ENCODE results near the gene GAL3ST2.
"Not testable (repeated sequence)": the region's sequence is repeated elsewhere in the genome, so short reads cannot be mapped to it uniquely, and the experiment has no call there.

The GAL3ST2 gene

DNA sequence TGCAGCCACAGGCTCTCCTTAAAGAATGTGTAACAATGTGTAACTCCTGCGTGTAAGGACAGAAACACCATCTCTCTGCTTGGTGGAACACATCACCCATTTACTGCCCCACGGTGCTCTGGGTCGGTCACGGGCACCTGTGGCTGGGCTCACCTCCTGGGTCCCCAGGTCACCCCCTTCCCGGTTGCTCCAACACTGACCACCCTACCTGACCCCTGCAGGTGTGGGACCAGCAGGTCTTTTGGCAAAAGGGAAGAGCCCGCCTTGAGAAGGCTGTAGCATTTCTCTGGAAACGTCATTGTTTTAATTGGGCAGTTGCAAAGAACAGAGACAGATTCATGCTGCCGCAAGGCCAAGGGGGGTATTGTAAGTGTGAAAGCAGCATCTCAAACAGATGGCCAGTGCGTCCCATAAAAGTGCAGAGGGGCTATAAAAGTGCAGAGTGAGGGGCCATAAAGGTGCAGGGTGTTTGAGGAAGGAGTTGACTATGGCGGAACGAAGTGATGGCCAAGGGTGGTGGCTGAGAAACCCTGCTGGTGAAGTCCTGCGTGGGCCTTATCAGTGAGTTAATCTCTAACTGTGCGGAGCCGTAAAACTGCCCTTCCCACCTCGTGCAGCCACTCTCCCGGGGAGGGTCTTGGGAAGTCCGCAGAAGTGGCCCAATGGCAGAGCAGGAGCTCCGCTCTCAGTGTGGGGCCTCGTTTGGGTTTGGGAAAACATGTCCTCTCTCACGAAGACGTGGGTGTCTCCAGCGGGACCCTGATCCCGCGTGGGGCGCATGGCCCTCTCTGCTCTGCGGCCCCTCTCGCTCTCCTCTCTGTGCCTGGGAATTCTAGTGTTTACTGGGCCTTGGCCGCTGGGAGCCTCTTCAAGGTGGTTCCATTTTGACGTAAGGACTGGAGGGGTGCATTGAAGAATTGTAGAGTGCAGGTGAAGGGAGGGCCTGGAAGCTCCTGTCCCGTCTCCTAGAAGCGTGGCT lies 18.7 kb downstream of the GAL3ST2 start:
- no peak for DNase-seq

- no peak for DNase-seq
Observed at GRCh38 chr2:241796209-241796608, 19.6 kb downstream of the GAL3ST2 start.

GRCh38 chr2:241796610-241797138 lies 20.1 kb downstream of the GAL3ST2 start:
- no peak for DNase-seq

DNA sequence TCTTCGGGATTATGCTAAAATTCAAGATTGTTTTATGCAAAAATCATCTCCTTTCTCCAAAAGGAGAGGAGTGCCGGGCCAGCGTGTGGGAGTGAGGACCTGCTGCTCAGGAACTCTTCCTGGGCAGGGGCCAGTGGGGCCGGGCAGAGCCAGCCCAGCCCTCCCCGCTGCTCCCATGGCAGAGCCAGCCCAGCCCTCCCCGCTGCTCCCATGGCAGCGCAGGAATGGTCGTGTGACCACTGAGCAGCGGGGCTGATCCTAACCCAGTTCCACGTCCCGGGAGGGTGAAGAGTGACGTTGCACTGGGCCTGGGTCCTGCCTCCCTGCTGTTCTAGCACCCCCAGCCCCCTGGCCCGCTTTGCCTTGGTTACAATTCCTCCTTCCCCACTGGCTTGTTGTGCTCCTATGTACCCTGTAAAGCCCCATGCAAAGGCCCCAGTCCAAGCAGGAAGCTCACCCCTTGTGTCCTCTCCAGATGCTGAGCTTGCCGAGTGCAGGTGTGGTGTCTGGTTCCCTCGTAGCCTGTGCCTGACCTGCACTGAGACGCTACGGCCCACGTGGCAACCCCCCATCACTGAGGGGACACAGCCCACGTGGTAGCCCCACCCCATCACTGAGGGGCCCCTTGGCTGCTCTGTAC lies 20.9 kb downstream of the GAL3ST2 start:
- no peak for DNase-seq

GRCh38 chr2:241798081-241798630 lies 21.5 kb downstream of the GAL3ST2 start:
- DNase-seq = no peak

DNA sequence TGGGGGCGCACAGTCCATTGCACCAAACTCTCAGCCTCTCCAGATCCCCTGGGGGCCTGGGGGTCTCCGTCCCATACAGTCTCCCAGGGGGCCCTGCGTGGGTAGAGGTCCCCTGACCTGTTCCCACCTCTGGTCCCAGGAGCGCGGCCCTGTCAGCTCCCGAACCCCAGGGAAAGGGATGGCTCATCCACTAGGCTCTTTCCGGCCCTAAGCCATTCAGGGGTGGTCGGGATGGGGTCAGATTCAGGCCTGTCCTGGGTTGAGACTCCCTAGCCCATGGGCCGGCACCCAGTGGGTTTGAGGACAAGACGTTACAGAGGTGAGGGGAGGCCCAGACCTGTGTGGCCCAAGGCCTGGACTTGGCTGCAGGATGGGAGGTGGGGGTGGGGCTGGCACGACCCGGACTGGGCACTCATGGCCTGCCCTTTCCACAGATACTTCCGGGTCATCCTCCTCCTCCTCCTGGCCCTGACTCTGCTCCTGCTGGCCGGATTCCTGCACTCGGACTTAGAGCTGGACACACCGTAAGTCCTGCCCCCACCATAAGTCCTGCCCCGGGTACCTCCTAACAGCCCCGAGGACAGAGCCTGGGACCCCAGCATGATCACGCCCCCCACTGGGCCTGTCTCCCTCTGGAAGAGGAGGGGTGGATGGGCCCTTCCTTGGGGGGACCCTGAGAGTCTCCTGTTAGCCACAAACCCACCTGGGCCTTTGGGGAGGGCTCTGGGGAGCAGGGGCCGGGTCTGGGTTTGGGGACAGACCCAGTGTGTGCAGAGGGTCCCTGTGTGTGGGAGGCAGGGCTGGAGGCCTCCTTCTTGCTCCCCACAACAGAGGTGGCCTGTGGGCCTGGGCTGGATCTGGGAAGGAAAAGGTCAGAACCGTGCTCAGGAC lies 22.3 kb downstream of the GAL3ST2 start:
- no peak for DNase-seq

GRCh38 chr2:241799522-241800197 lies 23.0 kb downstream of the GAL3ST2 start:
- peak in 1 of 2 donors; percentile 18 for DNase-seq

- DNase-seq = not testable (repeated sequence)
Observed at GRCh38 chr2:241800198-241800903, 23.7 kb downstream of the GAL3ST2 start.

DNA sequence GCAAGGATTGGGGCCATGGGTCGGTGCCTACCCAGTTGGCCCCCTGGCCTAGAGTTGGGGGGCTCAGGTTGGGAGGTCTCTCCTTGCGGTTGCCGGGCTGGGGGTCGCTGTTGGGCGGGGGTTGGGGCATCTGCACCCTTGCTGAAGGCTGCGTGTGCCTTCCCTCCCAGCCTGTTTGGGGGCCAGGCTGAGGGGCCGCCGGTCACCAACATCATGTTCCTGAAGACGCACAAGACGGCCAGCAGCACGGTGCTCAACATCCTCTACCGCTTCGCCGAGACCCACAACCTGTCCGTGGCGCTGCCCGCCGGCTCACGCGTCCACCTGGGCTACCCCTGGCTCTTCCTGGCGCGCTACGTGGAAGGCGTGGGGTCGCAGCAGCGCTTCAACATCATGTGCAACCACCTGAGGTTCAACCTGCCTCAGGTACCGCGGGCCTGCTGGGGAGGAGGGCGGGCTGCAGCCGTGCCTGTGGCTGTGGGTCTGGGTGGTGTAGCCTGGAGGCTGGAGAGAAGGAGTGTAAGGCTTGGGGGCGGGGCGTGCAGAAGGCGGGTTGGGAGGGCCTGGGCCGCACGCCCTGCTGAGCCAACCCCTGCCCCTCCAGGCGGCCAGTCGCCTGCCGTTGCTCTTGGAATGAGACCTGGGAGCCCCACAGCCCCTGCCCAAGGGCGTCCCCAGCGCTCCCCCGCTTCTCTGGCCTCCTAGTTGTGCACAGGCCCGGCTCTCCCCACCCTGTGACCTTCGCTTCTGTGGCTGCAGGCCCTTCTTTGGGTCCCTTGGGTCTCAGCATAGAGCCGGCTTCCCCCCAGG lies 25.2 kb downstream of the GAL3ST2 start:
- DNase-seq = peak in 1 of 2 donors; percentile 18

DNA sequence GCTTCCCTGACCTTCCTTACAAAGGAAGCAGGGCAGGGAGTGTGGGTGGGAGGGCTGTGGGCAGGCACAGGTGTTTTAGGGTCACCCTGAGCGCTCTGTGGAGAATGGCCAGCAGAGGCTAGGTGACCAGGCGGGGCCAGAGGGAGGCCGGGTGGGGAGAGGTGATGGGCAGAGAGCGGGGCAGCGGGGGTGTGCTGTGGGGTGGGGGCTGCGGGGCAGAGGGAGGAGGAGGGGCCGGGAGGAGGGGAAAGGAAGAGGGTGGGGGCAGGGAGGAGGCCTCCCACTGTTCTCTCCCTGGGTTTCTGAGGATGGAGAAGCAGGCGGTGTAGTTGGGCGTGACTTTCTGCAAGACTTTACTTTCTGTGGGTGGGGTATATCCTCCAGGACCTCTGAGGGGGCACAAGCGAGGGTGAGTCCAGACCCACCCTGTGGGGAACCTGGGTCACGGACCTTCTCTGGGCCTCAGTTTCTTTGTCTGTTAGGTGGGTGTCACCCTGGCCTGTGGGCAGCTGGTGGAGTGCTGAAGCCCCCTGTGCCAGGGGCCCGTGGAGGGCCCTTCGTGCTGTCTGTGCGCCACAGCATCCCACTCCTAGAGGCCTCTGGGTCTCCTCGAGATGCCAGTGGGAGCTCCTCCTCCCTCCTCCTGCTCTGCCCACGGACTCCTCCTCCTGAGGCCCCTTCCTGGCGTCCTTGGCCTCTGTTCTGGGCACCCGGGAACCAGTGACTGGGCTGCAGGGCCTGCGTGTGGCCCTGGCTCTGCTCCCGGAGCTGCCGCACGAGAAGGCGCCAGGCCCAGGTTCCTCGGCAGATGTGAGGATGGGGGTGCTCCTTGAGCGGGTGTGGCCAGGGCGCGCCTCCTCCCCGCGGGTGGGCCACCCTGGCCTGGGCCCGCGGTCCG lies 26.0 kb downstream of the GAL3ST2 start:
- DNase-seq = no peak

GRCh38 chr2:241803387-241804325 lies 27.0 kb downstream of the GAL3ST2 start:
- DNase-seq = peak in 1 of 2 donors; percentile 66

GRCh38 chr2:241804326-241805229 lies 28.0 kb downstream of the GAL3ST2 start:
- peak in 1 of 2 donors; percentile 23 for DNase-seq

- DNase-seq = not testable (repeated sequence)
Observed at GRCh38 chr2:241806217-241806616, 29.6 kb downstream of the GAL3ST2 start.

GRCh38 chr2:241808051-241808720 lies 31.6 kb downstream of the GAL3ST2 start:
- DNase-seq = no peak

GRCh38 chr2:241808721-241809382 lies 32.2 kb downstream of the GAL3ST2 start, which contains the start of gene NEU4:
NEU4 (plus strand) TSS chr2:241809193; CDS start chr2:241814485, 5,292 bp downstream.
- no peak for DNase-seq
